Fibroblast of lung (primary cell): ENCODE data around the gene MOSMO.

Experiments used
- CTCF ChIP-seq, 2 donors: IDR thresholded peaks in 1 of 2; conservative IDR thresholded peaks in 1 of 2; 1 replicate in 1 of 2; 2 replicates in 1 of 2; pipeline ENCODE4 v1.5.1; 2011 to 2012; ENCODE audit warnings: low read length in 2 of 2, control low read depth in 1 of 2, inconsistent platforms in 1 of 2, low read depth in 1 of 2, mild to moderate bottlenecking in 1 of 2
- EZH2 ChIP-seq: IDR thresholded peaks from 2 replicates; pipeline ENCODE4 v1.5.1; 2012; ENCODE audit warnings: low read length, control low read depth, mild to moderate bottlenecking; ENCODE audit errors: missing control alignments

GRCh38 chr16:22053921-22054341, 46.0 kb downstream of the MOSMO start:
- TF ChIP-seq CTCF (conservative IDR thresholded peaks at IDR 0.05 in 1 of 2, IDR thresholded peaks at IDR 0.05 in 1 of 2; ENCODE audit: low read depth in 1 of 2, low read length in 2 of 2) (no peak), EZH2 (no peak)
